GM12874 (cell line): ENCODE measurements around the gene TCF12.

Experiments used
- CTCF ChIP-seq: IDR thresholded peaks from 2 replicates; pipeline ENCODE4 v1.5.1; 2011; ENCODE audit warnings: low read depth, mild to moderate bottlenecking, control low read depth, low read length, moderate library complexity; ENCODE audit not compliant: insufficient read depth

TCF12 gene

DNA sequence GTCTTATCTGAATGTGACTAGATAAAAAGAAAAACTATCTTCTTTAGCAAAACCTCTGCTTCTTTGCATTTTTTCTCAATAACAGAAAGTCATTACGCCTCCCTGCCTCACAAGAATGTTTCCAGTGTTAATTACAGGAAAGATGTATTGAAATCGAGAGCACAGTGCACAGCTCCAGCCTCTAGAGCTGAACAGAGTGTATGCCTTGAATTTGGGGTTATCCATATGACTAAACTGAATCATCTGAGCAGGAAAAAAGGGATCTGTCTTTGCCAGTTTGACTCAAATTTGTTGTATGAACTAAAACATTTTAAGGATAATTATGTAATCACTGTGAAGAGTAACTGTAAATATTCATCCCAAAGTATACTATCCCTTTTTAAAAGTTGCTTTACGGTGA is 308.7 kb downstream of the TCF12 start:
- TF ChIP-seq CTCF = no peak

DNA sequence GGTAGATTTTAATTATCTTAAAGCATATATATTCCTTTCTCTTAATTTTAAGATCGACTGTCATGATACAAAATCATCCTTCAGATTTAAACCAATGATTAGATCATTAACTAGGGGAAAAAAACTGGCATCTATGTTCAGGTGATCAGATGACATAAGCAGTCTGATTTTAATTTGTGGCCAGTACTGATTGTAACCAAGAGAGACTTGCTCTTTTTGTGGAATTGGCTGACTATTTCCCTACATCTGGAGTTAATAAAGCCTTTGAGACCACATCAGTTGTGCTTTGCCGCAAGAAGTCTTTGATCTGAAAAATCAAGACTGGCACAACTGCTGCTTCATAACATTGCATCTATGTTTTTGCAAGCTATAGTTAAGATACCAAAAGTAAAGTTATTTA is 309.5 kb downstream of the TCF12 start:
- no peak for TF ChIP-seq CTCF

DNA sequence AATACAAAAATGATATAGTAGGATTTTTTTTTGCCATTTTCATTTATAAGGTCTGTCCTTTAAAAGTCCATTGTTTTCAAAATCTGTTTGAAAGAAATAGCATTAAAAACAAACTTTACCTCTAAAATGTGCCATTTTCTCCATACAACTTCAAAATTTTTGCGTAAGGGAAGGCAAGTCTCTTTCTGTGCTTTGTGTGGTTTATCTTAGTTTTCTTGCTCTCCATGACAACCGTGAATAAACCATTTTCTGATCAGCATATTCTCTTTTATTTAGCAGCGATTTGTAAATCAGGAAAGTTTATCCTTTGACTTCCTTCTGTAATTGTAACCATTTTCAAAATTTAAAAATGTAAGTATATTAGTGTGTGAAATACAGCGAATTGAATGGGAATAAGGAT is 310.0 kb downstream of the TCF12 start:
- no peak for TF ChIP-seq CTCF

GRCh38 chr15:57229051-57229450 is 310.6 kb downstream of the TCF12 start:
- TF ChIP-seq CTCF = no peak

DNA sequence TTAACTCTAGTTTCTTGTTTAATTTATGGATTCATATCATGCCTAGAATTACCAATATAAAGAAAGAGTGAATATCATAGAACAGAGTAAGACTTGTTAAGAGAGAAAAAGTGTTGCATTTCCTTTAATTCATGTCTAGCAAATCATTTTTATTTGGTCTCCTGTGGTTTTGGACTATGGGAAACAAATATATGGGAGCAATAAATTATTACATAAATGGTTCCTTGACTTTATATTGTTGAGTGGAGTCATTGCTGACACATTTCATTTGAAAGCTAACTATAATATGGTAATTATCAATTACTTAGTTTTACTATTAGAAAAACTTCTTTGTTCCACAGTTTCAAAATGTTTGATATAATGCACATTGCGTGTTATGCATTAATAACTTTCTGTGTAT is 313.1 kb downstream of the TCF12 start:
- TF ChIP-seq CTCF = no peak

DNA sequence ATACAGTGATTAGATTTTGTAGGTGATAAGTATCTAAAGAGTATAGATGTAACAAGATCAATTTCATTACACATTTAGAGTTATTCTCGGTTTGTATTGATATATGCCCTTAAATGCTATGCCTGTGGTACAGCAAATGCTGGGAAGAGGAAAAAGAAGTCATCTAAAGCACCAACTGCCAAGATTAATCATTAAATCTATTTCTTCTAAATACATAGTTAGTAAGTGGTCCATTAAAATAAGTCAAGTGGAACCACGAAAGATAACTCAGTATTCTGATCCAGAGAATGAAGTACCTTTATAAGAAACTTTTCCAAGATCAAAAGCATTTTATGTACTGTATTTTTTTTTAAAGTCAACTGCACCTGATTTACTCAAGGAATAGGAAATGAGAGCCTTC is 315.7 kb downstream of the TCF12 start:
- no peak for TF ChIP-seq CTCF

GRCh38 chr15:57235186-57235585 is 316.7 kb downstream of the TCF12 start:
- no peak for TF ChIP-seq CTCF

- TF ChIP-seq CTCF = no peak
These were observed 317.4 kb downstream of the TCF12 start for GRCh38 chr15:57235873-57236272.
